Muscle layer of duodenum (tissue), 2 donors: ENCODE data around the gene CDH20.
"Not testable (repeated sequence)": the region's sequence is repeated elsewhere in the genome, so short reads cannot be mapped to it uniquely, and the experiment has no call there.

Experiments used
- H3K27ac ChIP-seq: one replicate; pipeline ENCODE4 v1.7.0; 2013; ENCODE audit warnings: mild to moderate bottlenecking, low read length
- H3K27me3 ChIP-seq: one replicate; pipeline ENCODE4 v1.7.0; 2013; ENCODE audit warnings: low read depth, mild to moderate bottlenecking, control low read depth, low read length
- H3K36me3 ChIP-seq, 2 donors: one replicate each; pipeline ENCODE4 v1.7.0; 2013; ENCODE audit warnings: low read length in 2 of 2, control low read depth in 1 of 2, mild to moderate bottlenecking in 1 of 2; ENCODE audit not compliant: insufficient read depth in 2 of 2, control insufficient read depth in 1 of 2
- H3K4me1 ChIP-seq, 2 donors: one replicate each; pipeline ENCODE4 v1.7.0; 2013; ENCODE audit warnings: low read length in 2 of 2, mild to moderate bottlenecking in 2 of 2, control low read depth in 1 of 2, moderate library complexity in 1 of 2; ENCODE audit not compliant: insufficient read depth in 2 of 2, control insufficient read depth in 1 of 2
- H3K4me3 ChIP-seq, 2 donors: one replicate each; pipeline ENCODE4 v1.7.0; 2013; ENCODE audit warnings: low read length in 2 of 2, low read depth in 1 of 2, mild to moderate bottlenecking in 1 of 2
- H3K9me3 ChIP-seq, 2 donors: one replicate each; pipeline ENCODE4 v1.7.0; 2013; ENCODE audit warnings: low read length in 2 of 2, control low read depth in 1 of 2, mild to moderate bottlenecking in 1 of 2; ENCODE audit not compliant: control insufficient read depth in 1 of 2
- donor health status: healthy.

The CDH20 gene

DNA sequence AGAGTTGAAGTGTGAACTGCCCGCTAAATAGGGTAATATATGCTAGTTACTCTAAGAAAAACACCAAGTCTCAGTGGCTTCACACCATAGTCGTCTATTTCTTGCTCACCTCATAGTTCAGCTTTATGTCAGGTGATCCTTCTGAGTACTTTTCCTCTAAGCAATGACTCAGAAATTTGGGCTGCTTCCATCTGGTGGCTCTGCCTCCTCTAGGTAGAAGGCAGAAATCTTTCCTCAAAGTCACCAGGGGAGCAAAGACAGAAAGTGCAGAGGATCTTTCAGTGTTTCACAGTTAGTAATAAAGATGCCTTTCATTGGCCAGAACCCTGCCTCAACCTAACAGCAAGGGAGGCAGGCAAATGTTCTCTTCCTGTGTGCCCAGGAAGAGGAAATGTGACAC is 17.3 kb downstream of the CDH20 start:
- Histone ChIP-seq H3K9me3 (no peaks in the 10 kb centered on the region), H3K27me3 (no peaks in the 10 kb centered on the region), H3K4me1 (no peaks in the 10 kb centered on the region), H3K36me3 (no peaks in the 10 kb centered on the region), H3K27ac (no peak overlapping the region), H3K4me3 (no peak overlapping the region)

DNA sequence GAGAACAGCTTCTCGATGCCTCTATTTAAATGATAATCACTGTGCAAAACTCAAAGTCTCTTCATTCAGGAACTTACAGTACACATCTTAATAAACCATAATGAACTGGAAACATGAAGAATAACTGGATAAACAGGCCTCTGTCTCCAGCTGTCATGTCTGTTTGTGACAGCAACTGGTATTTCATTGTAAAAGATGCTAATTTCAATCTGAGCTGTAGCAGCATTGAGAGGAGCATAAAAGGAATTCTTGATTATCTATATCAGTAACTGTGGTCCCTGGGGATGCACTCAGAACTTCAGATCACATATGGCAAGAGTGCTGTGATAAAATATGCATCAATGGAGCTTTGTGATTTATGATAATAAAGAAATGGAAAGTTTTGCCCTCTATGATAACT is 18.8 kb downstream of the CDH20 start:
- H3K9me3 ChIP-seq: no peaks in the 10 kb centered on the region
- no peaks in the 10 kb centered on the region for H3K4me1 ChIP-seq
- H3K4me3 ChIP-seq: no peak overlapping the region
- no peaks in the 10 kb centered on the region for H3K36me3 ChIP-seq
- H3K27me3 ChIP-seq: no peaks in the 10 kb centered on the region
- H3K27ac ChIP-seq: no peak overlapping the region

DNA sequence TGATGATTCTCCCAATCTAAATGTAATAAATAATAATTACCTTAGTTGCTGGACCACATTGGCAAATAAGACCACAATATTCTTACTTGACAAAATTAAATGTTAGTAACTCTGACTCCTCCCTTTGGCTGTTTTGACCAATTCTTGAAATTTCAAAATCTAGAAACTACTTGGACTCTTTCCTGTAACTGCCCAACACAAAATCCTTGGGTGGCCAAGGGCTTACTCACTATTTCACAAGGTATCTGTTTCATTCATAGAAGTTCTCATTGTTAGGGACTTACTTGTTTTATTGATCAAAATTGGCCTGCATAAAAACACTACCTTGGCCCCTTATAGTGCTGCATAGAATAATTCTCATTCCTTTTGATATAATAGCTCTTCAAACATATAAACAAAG is 19.4 kb downstream of the CDH20 start:
- H3K4me1 ChIP-seq: no peaks in the 10 kb centered on the region
- H3K27ac ChIP-seq: no peak overlapping the region
- no peaks in the 10 kb centered on the region for H3K36me3 ChIP-seq
- H3K27me3 ChIP-seq: no peaks in the 10 kb centered on the region
- H3K9me3 ChIP-seq: no peaks in the 10 kb centered on the region
- no peak overlapping the region for H3K4me3 ChIP-seq

DNA sequence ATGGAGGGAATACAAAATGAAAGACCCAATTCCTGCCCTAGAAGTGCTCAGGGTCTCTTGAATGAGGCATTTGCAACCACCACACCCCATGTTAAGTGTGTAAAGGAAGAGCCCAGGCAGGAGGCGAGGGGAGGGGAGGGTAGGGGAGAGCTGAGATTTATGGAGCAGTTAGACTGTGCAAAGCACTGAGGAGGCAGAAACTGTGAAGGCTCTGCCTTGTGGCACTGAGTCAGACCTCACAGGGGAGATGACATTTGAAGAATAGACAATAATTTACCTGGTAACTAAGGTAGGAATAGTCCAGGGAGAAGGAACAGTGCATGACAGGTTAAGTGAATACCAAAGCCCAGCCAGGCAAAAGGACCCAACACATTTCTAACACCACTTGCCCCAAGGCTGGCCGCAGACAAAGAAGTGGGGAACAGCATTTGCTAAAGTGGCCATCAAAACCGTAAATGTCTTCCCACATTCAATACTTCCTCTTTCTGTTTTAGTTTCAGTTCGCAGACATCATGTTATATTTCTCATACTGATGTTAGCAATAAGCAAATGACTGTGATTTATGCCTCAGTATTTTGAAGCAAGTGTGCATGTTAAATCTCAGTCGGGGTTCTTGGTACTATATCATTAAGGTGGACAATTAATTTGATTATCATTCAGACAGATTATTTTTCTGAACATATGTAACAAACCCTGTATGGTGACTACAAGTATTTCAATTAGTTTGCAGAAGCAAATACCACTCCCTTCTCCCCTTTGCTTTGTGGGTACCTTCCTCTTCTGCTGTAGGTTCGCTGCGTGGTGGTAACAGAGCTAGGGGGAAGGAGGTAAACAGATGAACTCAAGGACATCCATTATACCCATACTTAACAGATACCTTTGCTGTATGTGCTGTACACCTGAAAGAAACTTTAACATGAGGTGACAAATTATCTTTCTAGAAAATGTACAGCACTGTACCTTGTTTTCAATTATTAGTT is 27.5 kb downstream of the CDH20 start:
- Histone ChIP-seq H3K36me3 (no peaks in the 10 kb centered on the region), H3K4me3 (peak overlapping the region in 1 of 2 donors; percentile 26), H3K27me3 (no peaks in the 10 kb centered on the region), H3K4me1 (no peaks in the 10 kb centered on the region), H3K9me3 (no peaks in the 10 kb centered on the region), H3K27ac (no peak overlapping the region)

DNA sequence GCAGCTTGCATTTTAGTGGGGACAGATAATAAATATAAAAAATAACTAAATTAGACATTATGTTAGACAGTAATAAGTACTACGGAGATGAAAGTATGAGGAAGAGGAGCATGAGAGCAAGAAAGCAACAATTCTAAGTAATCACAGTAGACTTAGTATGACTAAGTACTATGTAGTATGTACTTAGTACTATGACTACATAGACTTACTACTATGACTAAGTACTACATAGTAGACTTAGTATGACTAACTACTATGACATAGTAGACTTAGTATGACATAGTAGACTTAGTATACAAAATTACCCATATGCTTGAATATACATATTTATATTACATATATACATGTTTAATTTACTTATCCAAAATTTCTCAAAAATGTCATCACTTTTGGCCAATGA is 29.3 kb downstream of the CDH20 start:
- H3K9me3 ChIP-seq: no peaks in the 10 kb centered on the region
- no peaks in the 10 kb centered on the region for H3K4me1 ChIP-seq
- H3K27ac ChIP-seq: no peak overlapping the region
- H3K27me3 ChIP-seq: no peaks in the 10 kb centered on the region
- H3K4me3 ChIP-seq: no peak overlapping the region
- H3K36me3 ChIP-seq: no peaks in the 10 kb centered on the region

DNA sequence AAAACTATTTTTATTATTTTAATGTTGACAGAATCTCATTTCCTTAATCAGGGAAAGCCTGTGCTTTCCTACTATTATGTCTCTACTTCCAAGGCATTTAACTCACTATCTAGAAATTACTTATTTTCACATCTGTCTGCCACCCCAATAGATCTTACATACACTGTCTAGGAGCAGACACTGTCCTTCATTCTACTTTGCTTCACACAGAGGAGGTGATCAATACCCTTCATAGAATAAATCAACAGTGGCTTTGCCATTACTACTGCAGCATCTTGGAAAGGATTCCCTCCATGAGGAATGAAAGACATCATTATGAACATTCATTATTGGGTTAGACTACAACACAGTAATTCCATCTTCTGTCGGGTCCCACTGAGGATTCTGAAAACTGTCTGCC is 31.7 kb downstream of the CDH20 start:
- Histone ChIP-seq H3K27me3 (no peaks in the 10 kb centered on the region), H3K4me3 (no peak overlapping the region), H3K36me3 (no peaks in the 10 kb centered on the region), H3K27ac (no peak overlapping the region), H3K4me1 (no peaks in the 10 kb centered on the region), H3K9me3 (no peaks in the 10 kb centered on the region)

DNA sequence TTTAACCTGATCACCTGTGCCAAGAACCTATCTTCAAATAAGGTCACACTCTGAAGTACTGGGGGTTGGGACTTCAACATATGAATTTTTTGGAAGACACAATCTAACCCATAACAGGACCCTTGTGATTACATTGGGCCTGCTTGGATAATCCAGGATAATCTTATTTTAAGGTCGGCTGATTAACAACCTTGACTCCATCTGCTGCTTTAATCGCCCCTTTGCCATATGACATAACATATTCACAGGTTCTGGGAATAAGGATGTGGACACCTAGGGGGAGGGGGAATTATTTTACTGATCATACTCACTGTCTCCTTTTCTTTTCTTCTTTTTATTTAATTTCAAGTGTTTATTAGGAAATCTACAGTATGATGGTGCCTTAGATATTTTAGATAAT is 34.8 kb downstream of the CDH20 start:
- Histone ChIP-seq H3K9me3 (no peaks in the 10 kb centered on the region), H3K27ac (no peak overlapping the region), H3K4me3 (no peak overlapping the region), H3K4me1 (no peaks in the 10 kb centered on the region), H3K27me3 (no peaks in the 10 kb centered on the region), H3K36me3 (no peaks in the 10 kb centered on the region)

DNA sequence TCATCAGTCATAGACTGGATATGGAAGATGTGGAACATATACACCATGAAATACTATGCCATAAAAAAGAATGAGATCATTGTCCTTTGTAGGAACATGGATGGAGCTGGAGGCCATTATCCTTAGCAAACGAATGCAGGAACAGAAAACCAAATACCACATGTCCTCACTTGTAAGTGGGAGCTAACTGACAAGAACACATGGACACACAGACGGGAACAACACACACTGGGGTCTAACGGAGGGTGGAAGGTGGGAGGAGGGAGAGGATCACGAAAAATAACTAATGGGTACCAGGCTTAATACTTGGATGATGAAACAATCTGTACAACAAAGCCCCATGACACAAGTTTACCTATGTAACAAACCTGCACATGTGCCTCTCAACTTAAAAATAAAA is 36.4 kb downstream of the CDH20 start:
- not testable (repeated sequence) for H3K27me3 ChIP-seq, H3K4me1 ChIP-seq, H3K36me3 ChIP-seq, H3K27ac ChIP-seq, H3K4me3 ChIP-seq, H3K9me3 ChIP-seq

DNA sequence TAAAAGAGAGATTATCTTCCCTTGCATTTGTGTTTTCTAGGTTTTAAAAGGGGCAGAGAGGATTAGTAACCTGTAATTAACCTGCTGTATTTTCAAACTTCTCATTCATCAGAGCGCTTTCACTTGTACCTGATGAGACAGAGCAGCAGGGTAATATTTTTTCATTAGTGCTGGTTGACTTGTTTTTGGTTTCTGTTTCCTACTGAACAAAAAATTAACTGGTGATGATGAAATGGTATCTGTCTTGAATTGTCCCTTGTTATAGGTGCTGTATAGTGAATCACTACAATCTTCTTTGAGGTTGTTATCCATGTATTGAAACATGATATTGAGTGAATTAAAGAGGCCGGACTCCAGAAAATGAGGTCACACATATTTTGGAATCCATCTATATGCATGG is 37.9 kb downstream of the CDH20 start:
- Histone ChIP-seq H3K9me3 (no peaks in the 10 kb centered on the region), H3K36me3 (no peaks in the 10 kb centered on the region), H3K4me1 (no peaks in the 10 kb centered on the region), H3K27me3 (no peaks in the 10 kb centered on the region), H3K4me3 (no peak overlapping the region), H3K27ac (no peak overlapping the region)

DNA sequence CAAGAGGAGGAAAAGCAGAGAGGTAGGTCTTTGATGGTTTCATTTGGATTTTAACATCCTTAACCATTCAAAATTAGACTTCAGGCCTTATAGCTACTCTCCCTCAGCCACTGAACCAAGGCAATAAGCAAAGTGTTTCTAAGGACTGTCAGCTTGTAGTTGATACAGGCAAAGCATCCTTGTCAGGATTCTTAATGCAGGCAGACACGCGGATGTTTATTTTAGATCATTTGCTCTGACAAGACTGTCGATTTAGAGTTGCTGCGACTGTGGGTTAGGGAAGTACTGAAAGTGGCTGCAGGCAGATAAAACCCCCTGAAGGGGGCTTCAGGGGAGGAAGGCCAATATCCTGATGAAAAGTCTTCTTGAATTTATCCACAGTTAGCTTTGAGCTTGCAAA is 46.6 kb downstream of the CDH20 start:
- no peak overlapping the region for H3K4me3 ChIP-seq
- no peak overlapping the region for H3K27ac ChIP-seq
- no peaks in the 10 kb centered on the region for H3K4me1 ChIP-seq
- H3K9me3 ChIP-seq: no peaks in the 10 kb centered on the region
- H3K27me3 ChIP-seq: no peaks in the 10 kb centered on the region
- no peaks in the 10 kb centered on the region for H3K36me3 ChIP-seq

DNA sequence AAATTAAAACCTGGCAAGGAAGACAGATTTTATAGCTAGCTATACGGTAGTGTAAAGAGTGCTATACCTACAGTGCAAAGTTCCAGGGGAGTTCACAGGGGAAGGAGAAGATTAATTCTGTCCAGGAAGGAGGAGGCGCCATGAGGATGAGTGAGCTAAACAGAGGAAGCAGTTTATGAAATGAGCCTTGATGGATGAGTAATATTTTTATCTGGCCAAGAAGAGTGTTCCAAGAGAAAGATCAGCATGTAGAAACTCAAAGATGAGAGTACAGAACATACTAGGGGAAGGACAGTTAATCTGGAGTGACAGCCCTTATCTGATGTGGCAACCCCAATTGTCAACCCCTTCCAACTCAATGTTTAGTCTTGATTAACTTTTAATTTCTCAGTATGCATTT is 54.8 kb downstream of the CDH20 start:
- Histone ChIP-seq H3K36me3 (no peaks in the 10 kb centered on the region), H3K4me1 (no peaks in the 10 kb centered on the region), H3K27ac (no peak overlapping the region)

DNA sequence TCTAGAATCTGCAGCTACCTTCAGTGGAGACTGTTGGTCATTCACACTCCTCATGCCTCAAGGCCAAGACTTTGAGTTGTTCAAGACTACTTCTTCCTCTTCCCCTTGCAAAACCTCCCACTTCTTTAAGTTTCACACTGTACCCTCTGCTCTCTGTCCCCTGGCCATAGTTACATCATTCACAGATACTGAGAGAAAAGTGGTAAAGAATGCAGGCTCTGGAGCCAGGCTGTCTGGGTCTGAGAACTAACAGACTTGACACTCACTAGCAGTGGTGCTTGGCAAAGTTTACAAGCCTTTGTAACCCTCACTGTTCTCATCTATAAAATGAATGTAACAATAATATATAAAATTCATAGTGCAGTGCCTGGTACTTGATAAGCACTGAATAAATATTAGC is 61.8 kb downstream of the CDH20 start:
- Histone ChIP-seq H3K9me3 (no peaks in the 10 kb centered on the region), H3K4me1 (no peaks in the 10 kb centered on the region), H3K27me3 (no peaks in the 10 kb centered on the region), H3K36me3 (no peaks in the 10 kb centered on the region), H3K27ac (no peak overlapping the region), H3K4me3 (no peak overlapping the region)

More for the DNA sequence above, 54.8 kb downstream of the CDH20 start:
- Histone ChIP-seq H3K9me3 (no peaks in the 10 kb centered on the region), H3K27me3 (no peaks in the 10 kb centered on the region), H3K4me3 (no peak overlapping the region)
